HCT116 (cell line): Measurements from ENCODE around the gene PDE4D.

ENCODE experiments used
- ATF3 ChIP-seq: IDR thresholded peaks from 2 replicates; pipeline ENCODE4 v1.6.1; 2012
- CEBPB ChIP-seq: IDR thresholded peaks from 2 replicates; pipeline ENCODE4 v1.6.1; 2012; ENCODE audit warnings: low read depth
- CTCF ChIP-seq, 3 experiments: fragments of 200-600 bp in 1 of 3; sonication (generic) in 1 of 3; IDR thresholded peaks in 2 of 3; conservative IDR thresholded peaks in 1 of 3; 2 replicates each; pipeline ENCODE4 v1.5.1; 2012 to 2017; ENCODE audit warnings: low read depth in 2 of 3, low read length in 2 of 3, antibody characterized with exemption in 1 of 3, borderline replicate concordance in 1 of 3, control low read depth in 1 of 3, mild to moderate bottlenecking in 1 of 3, mixed read lengths in 1 of 3, mixed run types in 1 of 3, moderate library complexity in 1 of 3; ENCODE audit not compliant: insufficient read depth in 1 of 3
- ELF1 ChIP-seq: IDR thresholded peaks from 2 replicates; pipeline ENCODE4 v1.6.1; 2012; ENCODE audit warnings: low read depth, borderline replicate concordance
- EZH2 ChIP-seq: fragments of 200-600 bp; sonication (generic); IDR thresholded peaks from 2 replicates; pipeline ENCODE4 v1.6.1; 2017; ENCODE audit warnings: antibody characterized with exemption, mixed run types
- EZH2phosphoT487 ChIP-seq: fragments of 200-600 bp; IDR thresholded peaks from 2 replicates; pipeline ENCODE4 v1.6.1; 2018; ENCODE audit warnings: antibody characterized with exemption, borderline replicate concordance
- FOSL1 ChIP-seq: IDR thresholded peaks from 2 replicates; pipeline ENCODE4 v1.6.1; 2012; ENCODE audit warnings: low read depth
- MAX ChIP-seq: IDR thresholded peaks from 2 replicates; pipeline ENCODE4 v1.6.1; 2012
- POLR2A ChIP-seq: IDR thresholded peaks from 2 replicates; pipeline ENCODE4 v1.7.0; 2011; ENCODE audit warnings: borderline replicate concordance; ENCODE audit not compliant: insufficient read depth, insufficient read length; ENCODE audit errors: extremely low read depth
- POLR2AphosphoS5 ChIP-seq: IDR thresholded peaks from 2 replicates; pipeline ENCODE4 v1.6.1; 2011; ENCODE audit warnings: mild to moderate bottlenecking, low read depth, low read length, moderate library complexity
- RAD21 ChIP-seq: IDR thresholded peaks from 2 replicates; pipeline ENCODE4 v1.6.1; 2012; ENCODE audit warnings: low read depth, mild to moderate bottlenecking
- ZFX ChIP-seq: fragments of 450-650 bp; IDR thresholded peaks from 2 replicates; pipeline ENCODE4 v1.6.1; 2017

- TF ChIP-seq POLR2A (no peak), POLR2AphosphoS5 (no peak), RAD21 (no peak), CTCF (IDR thresholded peaks at IDR 0.05 in 2 of 3, conservative IDR thresholded peaks at IDR 0.05 in 1 of 3; ENCODE audit: borderline replicate concordance in 1 of 3, insufficient read depth in 1 of 3, low read depth in 2 of 3, low read length in 2 of 3) (no peak), EZH2 (no peak), CEBPB (no peak), ELF1 (no peak), MAX (no peak), EZH2phosphoT487 (no peak), FOSL1 (no peak), ATF3 (no peak), ZFX (no peak)
Observed at GRCh38 chr5:58925627-58926540, 967.6 kb downstream of the PDE4D start.
